NCI-H2081 treated with DMSO at 0.1 percent for 48 hours (cell line): ENCODE data around the gene PKP4.

Source experiments
- DNase-seq: peaks from one replicate; lab custom pipeline; 2025; lab: John Stamatoyannopoulos, UW

Gene PKP4

GRCh38 chr2:158716921-158717320 lies 260.2 kb downstream of the PKP4 start:
- no peak for DNase-seq

- DNase-seq: no peak
Observed at GRCh38 chr2:158717366-158718195, 260.8 kb downstream of the PKP4 start.

GRCh38 chr2:158718196-158718585 lies 261.4 kb downstream of the PKP4 start:
- no peak for DNase-seq

- DNase-seq: no peak
Observed at GRCh38 chr2:158718851-158719250, 262.1 kb downstream of the PKP4 start.

- no peak for DNase-seq
Observed at GRCh38 chr2:158719403-158719802, 262.7 kb downstream of the PKP4 start.

GRCh38 chr2:158722266-158723105 lies 265.7 kb downstream of the PKP4 start:
- no peak for DNase-seq

GRCh38 chr2:158723181-158723838 lies 266.6 kb downstream of the PKP4 start:
- no peak for DNase-seq

- DNase-seq: no peak
Observed at GRCh38 chr2:158723921-158724802, 267.4 kb downstream of the PKP4 start.

GRCh38 chr2:158724803-158725381 lies 268.1 kb downstream of the PKP4 start:
- no peak for DNase-seq

- no peak for DNase-seq
Observed at GRCh38 chr2:158725441-158725891, 268.7 kb downstream of the PKP4 start.

GRCh38 chr2:158726911-158727592 lies 270.3 kb downstream of the PKP4 start:
- DNase-seq: no peak

- DNase-seq: no peak
Observed at GRCh38 chr2:158728422-158728821, 271.7 kb downstream of the PKP4 start.

- no peak for DNase-seq
Observed at GRCh38 chr2:158729451-158729850, 272.7 kb downstream of the PKP4 start.

- DNase-seq: no peak
Observed at GRCh38 chr2:158729873-158730620, 273.3 kb downstream of the PKP4 start.

- no peak for DNase-seq
Observed at GRCh38 chr2:158730621-158731140, 273.9 kb downstream of the PKP4 start.

GRCh38 chr2:158731386-158731785 lies 274.6 kb downstream of the PKP4 start:
- no peak for DNase-seq
